HepG2 (cell line): ENCODE measurements around the gene HEXIM1. TPM values are rescaled to one million over a fixed set of nuclear protein-coding genes. Genes with fewer than 3 reads are reported as not detected.
A peak's percentile ranks its signal among the peaks of the same experiment; 100 is the strongest.

Source experiments
- ETV5 ChIP-seq: IDR thresholded peaks from 2 replicates; pipeline ENCODE4 v1.6.1; 2018; ENCODE audit warnings: missing biosample characterization, missing genetic modification reagents, inconsistent platforms, borderline replicate concordance
- FIP1L1 ChIP-seq: fragments of 200-400 bp; formaldehyde crosslinking; IDR thresholded peaks from 2 replicates; pipeline ENCODE4 v1.6.1; 2018; ENCODE audit warnings: low read depth, mild to moderate bottlenecking, low read length, moderate library complexity, borderline replicate concordance; ENCODE audit not compliant: insufficient read depth
- GFI1 ChIP-seq: sonication (generic); formaldehyde crosslinking; IDR thresholded peaks from 2 replicates; pipeline ENCODE4 v1.5.0; 2020; ENCODE audit warnings: missing genetic modification reagents, mild to moderate bottlenecking, borderline replicate concordance
- HDAC2 ChIP-seq: sonication (generic); formaldehyde crosslinking; IDR thresholded peaks from 2 replicates; pipeline ENCODE4 v1.4.0; 2020; ENCODE audit warnings: missing genetic modification reagents
- MYNN ChIP-seq: sonication (generic); formaldehyde crosslinking; IDR thresholded peaks from 2 replicates; pipeline ENCODE4 v1.4.0; 2020; ENCODE audit warnings: mild to moderate bottlenecking, low read depth, missing genetic modification reagents
- POLR2G ChIP-seq: fragments of 200-400 bp; formaldehyde crosslinking; IDR thresholded peaks from 2 replicates; pipeline ENCODE4 v1.6.1; 2018; ENCODE audit warnings: mild to moderate bottlenecking, low read depth, low read length, moderate library complexity
- RELA ChIP-seq: sonication (generic); formaldehyde crosslinking; IDR thresholded peaks from 2 replicates; pipeline ENCODE4 v1.4.0; 2020; ENCODE audit warnings: missing genetic modification reagents
- SALL1 ChIP-seq: sonication (generic); formaldehyde crosslinking; IDR thresholded peaks from 2 replicates; pipeline ENCODE4 v1.8.0; 2022; ENCODE audit warnings: mild to moderate bottlenecking, missing genetic modification reagents
- SPEN ChIP-seq: sonication (generic); formaldehyde crosslinking; IDR thresholded peaks from 2 replicates; pipeline ENCODE4 v1.5.1; 2020; ENCODE audit warnings: low read depth, mild to moderate bottlenecking, missing genetic modification reagents
- YY1 ChIP-seq: IDR thresholded peaks from 2 replicates; pipeline ENCODE4 v1.6.1; 2011; ENCODE audit warnings: low read length, low read depth, moderate library complexity, mild to moderate bottlenecking; ENCODE audit not compliant: insufficient read depth, insufficient replicate concordance
- ZNF251 ChIP-seq: sonication (generic); formaldehyde crosslinking; IDR thresholded peaks from 2 replicates; pipeline ENCODE4 v1.9.0; 2021; ENCODE audit warnings: mild to moderate bottlenecking, missing genetic modification reagents
- ZNF292 ChIP-seq: sonication (generic); formaldehyde crosslinking; IDR thresholded peaks from 2 replicates; pipeline ENCODE4 v1.8.1; 2022; ENCODE audit warnings: mild to moderate bottlenecking, low read depth, missing genetic modification reagents, borderline replicate concordance
- ZNF605 ChIP-seq: sonication (generic); formaldehyde crosslinking; IDR thresholded peaks from 2 replicates; pipeline ENCODE4 v1.8.0; 2022; ENCODE audit warnings: mild to moderate bottlenecking, missing genetic modification reagents
- ZNF644 ChIP-seq: IDR thresholded peaks from 2 replicates; pipeline ENCODE4 v1.6.1; 2016; ENCODE audit warnings: low read depth
- ZNF790 ChIP-seq: sonication (generic); formaldehyde crosslinking; IDR thresholded peaks from 2 replicates; pipeline ENCODE4 v1.8.0; 2022; ENCODE audit warnings: missing genetic modification reagents, mild to moderate bottlenecking, borderline replicate concordance
- ZNF839 ChIP-seq: sonication (generic); formaldehyde crosslinking; IDR thresholded peaks from 2 replicates; pipeline ENCODE4 v1.4.0; 2020; ENCODE audit warnings: missing genetic modification reagents, mild to moderate bottlenecking, borderline replicate concordance
- polyA plus RNA-seq, 8 experiments: library from polyadenylated mRNA; depleted of rRNA in 3 of 8; stranded (reverse) in 7 of 8; unstranded in 1 of 8; fragments of >200 nt; fragmentation: Illumina TruSeq in 4 of 8; extraction: Trizol in 4 of 8; gene quantifications; 2 replicates each; pipeline versions ENCODE4 v1.2.1 to v1.2.3, GENCODE V29; 2011 to 2016; ENCODE audit warnings: low read depth in 4 of 8, missing spikeins in 1 of 8, mixed read lengths in 1 of 8; ENCODE audit not compliant: insufficient read depth in 1 of 8
- total RNA-seq, 5 experiments: library from RNA; depleted of rRNA; stranded (reverse); fragments of >200 nt; fragmentation: Illumina TruSeq; extraction: Trizol; gene quantifications; 2 replicates each; pipeline ENCODE4 v1.2.3, GENCODE V29; 2016; ENCODE audit warnings: low read depth in 1 of 5
- TF ChIP-seq, protein P1 (sequence below): IDR thresholded peaks from 2 replicates; pipeline ENCODE4 v1.6.1; 2012; ENCODE audit warnings: low read depth, low read length, improper control_type of control experiment
- TF ChIP-seq, protein P2 (sequence below): sonication (generic); IDR thresholded peaks from 2 replicates; pipeline ENCODE4 v1.6.1; 2016; ENCODE audit warnings: low read depth, borderline replicate concordance
- TF ChIP-seq, protein P3 (sequence below): sonication (generic); formaldehyde crosslinking; conservative IDR thresholded peaks from 2 replicates; pipeline ENCODE4 v1.5.0; 2020; ENCODE audit warnings: missing genetic modification reagents
- TF ChIP-seq, protein P4 (sequence below): IDR thresholded peaks from 2 replicates; pipeline ENCODE4 v1.6.1; 2016; ENCODE audit warnings: missing genetic modification reagents, missing compliant biosample characterization
- TF ChIP-seq, protein P5 (sequence below): sonication (generic); formaldehyde crosslinking; conservative IDR thresholded peaks from 2 replicates; pipeline ENCODE4 v1.4.0; 2020; ENCODE audit warnings: mild to moderate bottlenecking, missing genetic modification reagents, moderate library complexity

The HEXIM1 gene
- total and polyA plus RNA-seq, 2 of the 13 experiments (the other 11 are each of a cell fraction or from before 2014, with no cell fraction given): 10.5 to 16.6 TPM

DNA sequence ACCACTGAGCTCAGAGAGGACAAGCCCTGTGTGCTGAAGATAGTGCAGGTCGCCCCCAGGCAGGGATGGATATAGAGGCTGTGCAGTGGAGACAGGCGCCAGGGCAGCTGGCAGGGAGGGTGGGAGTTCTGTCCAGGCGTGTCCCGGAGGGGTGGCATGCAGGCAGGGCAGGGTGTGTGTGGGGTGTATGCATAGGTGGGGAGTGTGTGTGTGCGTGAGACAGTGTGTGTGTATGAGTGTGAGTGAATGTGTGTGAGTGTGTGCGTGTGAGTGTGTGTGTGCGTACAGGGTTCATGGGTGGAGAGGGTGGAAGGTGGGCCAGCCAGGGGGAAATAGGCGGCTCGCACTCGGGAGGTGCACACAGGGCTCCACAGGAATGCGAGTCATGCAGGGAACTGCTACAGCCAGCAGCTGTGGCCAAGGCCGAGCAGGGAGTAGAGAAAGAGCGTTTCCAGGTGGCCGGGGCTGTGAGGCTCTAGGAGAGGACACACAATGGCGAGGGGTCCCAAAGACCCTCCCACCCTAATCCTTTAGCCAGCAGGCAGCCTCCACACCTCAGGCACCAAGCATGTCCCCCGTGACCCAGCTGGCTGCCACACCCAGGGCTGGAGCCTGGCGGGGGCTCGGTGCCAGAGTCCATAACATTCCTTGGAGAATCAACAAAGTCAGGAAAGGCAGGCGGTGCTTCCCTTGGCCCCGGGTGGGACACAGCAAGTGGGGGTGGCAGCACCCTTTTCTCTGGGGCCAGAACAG is 20.6 kb upstream of the HEXIM1 start (continued):
- TF ChIP-seq, protein P1, sequence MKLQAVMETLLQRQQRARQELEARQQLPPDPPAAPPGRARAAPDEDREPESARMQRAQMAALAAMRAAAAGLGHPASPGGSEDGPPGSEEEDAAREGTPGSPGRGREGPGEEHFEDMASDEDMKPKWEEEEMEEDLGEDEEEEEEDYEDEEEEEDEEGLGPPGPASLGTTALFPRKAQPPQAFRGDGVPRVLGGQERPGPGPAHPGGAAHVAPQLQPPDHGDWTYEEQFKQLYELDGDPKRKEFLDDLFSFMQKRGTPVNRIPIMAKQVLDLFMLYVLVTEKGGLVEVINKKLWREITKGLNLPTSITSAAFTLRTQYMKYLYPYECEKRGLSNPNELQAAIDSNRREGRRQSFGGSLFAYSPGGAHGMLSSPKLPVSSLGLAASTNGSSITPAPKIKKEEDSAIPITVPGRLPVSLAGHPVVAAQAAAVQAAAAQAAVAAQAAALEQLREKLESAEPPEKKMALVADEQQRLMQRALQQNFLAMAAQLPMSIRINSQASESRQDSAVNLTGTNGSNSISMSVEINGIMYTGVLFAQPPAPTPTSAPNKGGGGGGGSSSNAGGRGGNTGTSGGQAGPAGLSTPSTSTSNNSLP: no peak
- TF ChIP-seq FIP1L1 (0 out of 2 replicates have a peak, but pooled peaks have one; percentile 39), MYNN (CRISPR knock-in tag) (no peak), POLR2G (peak; percentile 53; the same call in 1 of the 2 replicates), ZNF790 (no peak), GFI1 (CRISPR knock-in tag) (peak; percentile 47; the same call in 1 of the 2 replicates), ZNF292 (CRISPR knock-in tag) (peak; percentile 16; the same call in 1 of the 2 replicates), ZNF605 (no peak), HDAC2 (CRISPR knock-in tag) (peak; percentile 89), SALL1 (peak; percentile 76), ETV5 (CRISPR knock-in tag) (peak; percentile 65; the same call in 1 of the 2 replicates), SPEN (CRISPR knock-in tag) (no peak), ZNF839 (CRISPR knock-in tag) (peak; percentile 12; the same call in 1 of the 2 replicates), ZNF251 (CRISPR knock-in tag) (no peak), RELA (CRISPR knock-in tag) (0 out of 2 replicates have a peak, but pooled peaks have one; percentile 15), YY1 (peak; percentile 56), ZNF644 (no peak)
- TF ChIP-seq, protein P2, sequence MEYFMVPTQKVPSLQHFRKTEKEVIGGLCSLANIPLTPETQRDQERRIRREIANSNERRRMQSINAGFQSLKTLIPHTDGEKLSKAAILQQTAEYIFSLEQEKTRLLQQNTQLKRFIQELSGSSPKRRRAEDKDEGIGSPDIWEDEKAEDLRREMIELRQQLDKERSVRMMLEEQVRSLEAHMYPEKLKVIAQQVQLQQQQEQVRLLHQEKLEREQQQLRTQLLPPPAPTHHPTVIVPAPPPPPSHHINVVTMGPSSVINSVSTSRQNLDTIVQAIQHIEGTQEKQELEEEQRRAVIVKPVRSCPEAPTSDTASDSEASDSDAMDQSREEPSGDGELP: peak; percentile 96
- TF ChIP-seq, protein P3, sequence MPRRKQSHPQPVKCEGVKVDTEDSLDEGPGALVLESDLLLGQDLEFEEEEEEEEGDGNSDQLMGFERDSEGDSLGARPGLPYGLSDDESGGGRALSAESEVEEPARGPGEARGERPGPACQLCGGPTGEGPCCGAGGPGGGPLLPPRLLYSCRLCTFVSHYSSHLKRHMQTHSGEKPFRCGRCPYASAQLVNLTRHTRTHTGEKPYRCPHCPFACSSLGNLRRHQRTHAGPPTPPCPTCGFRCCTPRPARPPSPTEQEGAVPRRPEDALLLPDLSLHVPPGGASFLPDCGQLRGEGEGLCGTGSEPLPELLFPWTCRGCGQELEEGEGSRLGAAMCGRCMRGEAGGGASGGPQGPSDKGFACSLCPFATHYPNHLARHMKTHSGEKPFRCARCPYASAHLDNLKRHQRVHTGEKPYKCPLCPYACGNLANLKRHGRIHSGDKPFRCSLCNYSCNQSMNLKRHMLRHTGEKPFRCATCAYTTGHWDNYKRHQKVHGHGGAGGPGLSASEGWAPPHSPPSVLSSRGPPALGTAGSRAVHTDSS (CRISPR knock-in tag): no peak
- TF ChIP-seq, protein P4, sequence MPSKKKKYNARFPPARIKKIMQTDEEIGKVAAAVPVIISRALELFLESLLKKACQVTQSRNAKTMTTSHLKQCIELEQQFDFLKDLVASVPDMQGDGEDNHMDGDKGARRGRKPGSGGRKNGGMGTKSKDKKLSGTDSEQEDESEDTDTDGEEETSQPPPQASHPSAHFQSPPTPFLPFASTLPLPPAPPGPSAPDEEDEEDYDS: 0 out of 2 replicates have a peak, but pooled peaks have one; percentile 29
- TF ChIP-seq, protein P5, sequence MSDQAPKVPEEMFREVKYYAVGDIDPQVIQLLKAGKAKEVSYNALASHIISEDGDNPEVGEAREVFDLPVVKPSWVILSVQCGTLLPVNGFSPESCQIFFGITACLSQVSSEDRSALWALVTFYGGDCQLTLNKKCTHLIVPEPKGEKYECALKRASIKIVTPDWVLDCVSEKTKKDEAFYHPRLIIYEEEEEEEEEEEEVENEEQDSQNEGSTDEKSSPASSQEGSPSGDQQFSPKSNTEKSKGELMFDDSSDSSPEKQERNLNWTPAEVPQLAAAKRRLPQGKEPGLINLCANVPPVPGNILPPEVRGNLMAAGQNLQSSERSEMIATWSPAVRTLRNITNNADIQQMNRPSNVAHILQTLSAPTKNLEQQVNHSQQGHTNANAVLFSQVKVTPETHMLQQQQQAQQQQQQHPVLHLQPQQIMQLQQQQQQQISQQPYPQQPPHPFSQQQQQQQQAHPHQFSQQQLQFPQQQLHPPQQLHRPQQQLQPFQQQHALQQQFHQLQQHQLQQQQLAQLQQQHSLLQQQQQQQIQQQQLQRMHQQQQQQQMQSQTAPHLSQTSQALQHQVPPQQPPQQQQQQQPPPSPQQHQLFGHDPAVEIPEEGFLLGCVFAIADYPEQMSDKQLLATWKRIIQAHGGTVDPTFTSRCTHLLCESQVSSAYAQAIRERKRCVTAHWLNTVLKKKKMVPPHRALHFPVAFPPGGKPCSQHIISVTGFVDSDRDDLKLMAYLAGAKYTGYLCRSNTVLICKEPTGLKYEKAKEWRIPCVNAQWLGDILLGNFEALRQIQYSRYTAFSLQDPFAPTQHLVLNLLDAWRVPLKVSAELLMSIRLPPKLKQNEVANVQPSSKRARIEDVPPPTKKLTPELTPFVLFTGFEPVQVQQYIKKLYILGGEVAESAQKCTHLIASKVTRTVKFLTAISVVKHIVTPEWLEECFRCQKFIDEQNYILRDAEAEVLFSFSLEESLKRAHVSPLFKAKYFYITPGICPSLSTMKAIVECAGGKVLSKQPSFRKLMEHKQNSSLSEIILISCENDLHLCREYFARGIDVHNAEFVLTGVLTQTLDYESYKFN (CRISPR knock-in tag): peak; percentile 89
